H9 (cell line): Measurements from ENCODE around the gene SLC39A2. TPM values are rescaled to one million over a fixed set of nuclear protein-coding genes. Genes with fewer than 3 reads are reported as not detected.

Experiments
- DNase-seq: peaks from one replicate; pipeline ENCODE4 v3.0.0-alpha.2; 2017
- H2AFZ ChIP-seq: one replicate; pipeline ENCODE4 v1.6.1; 2013; ENCODE audit warnings: mild to moderate bottlenecking, low read length, control low read depth, moderate library complexity
- H2AK5ac ChIP-seq: 2 replicates; pipeline ENCODE4 v1.6.1; 2013; ENCODE audit warnings: low read length, control low read depth, mixed read lengths; ENCODE audit not compliant: insufficient read length
- H2BK120ac ChIP-seq: one replicate; pipeline ENCODE4 v1.6.1; 2013; ENCODE audit warnings: low read depth, mild to moderate bottlenecking, low read length, control low read depth, inconsistent platforms; ENCODE audit not compliant: poor library complexity, severe bottlenecking
- H2BK12ac ChIP-seq: 2 replicates; pipeline ENCODE4 v1.6.1; 2013; ENCODE audit warnings: low read length, control low read depth, mixed read lengths, low read depth; ENCODE audit not compliant: insufficient read length
- H2BK15ac ChIP-seq: 2 replicates; pipeline ENCODE4 v1.6.1; 2013; ENCODE audit warnings: low read depth, low read length, control low read depth
- H2BK20ac ChIP-seq: one replicate; pipeline ENCODE4 v1.6.1; 2013; ENCODE audit warnings: low read depth, mild to moderate bottlenecking, low read length, control low read depth, inconsistent platforms; ENCODE audit not compliant: poor library complexity, severe bottlenecking
- H2BK5ac ChIP-seq: 2 replicates; pipeline ENCODE4 v1.6.1; 2013; ENCODE audit warnings: low read length, control low read depth, mixed read lengths; ENCODE audit not compliant: insufficient read length
- H3K14ac ChIP-seq: 2 replicates; pipeline ENCODE4 v1.6.1; 2013; ENCODE audit warnings: low read length, control low read depth; ENCODE audit not compliant: insufficient read depth
- H3K18ac ChIP-seq: 2 replicates; pipeline ENCODE4 v1.6.1; 2013; ENCODE audit warnings: low read depth, mild to moderate bottlenecking, mixed read lengths, low read length, control low read depth; ENCODE audit not compliant: insufficient read length
- H3K23ac ChIP-seq: 2 replicates; pipeline ENCODE4 v1.6.1; 2013; ENCODE audit warnings: low read length, control low read depth, mixed read lengths, low read depth; ENCODE audit not compliant: insufficient read length
- H3K23me2 ChIP-seq: 2 replicates; pipeline ENCODE4 v1.6.1; 2013; ENCODE audit warnings: low read depth, mild to moderate bottlenecking, mixed read lengths, low read length, control low read depth; ENCODE audit not compliant: insufficient read length, poor library complexity, severe bottlenecking
- H3K27ac ChIP-seq: 2 replicates; pipeline ENCODE4 v1.5.1; 2013; ENCODE audit warnings: low read length, control low read depth, mixed read lengths, low read depth; ENCODE audit not compliant: insufficient read length
- H3K27me3 ChIP-seq: 2 replicates; pipeline ENCODE4 v1.6.1; 2013; ENCODE audit warnings: low read length, control low read depth, inconsistent platforms; ENCODE audit not compliant: insufficient read depth
- H3K4ac ChIP-seq: 2 replicates; pipeline ENCODE4 v1.6.1; 2013; ENCODE audit warnings: low read depth, mild to moderate bottlenecking, control low read depth, inconsistent platforms, low read length, moderate library complexity
- H3K4me1 ChIP-seq: 2 replicates; pipeline ENCODE4 v1.6.1; 2013; ENCODE audit warnings: low read length, control low read depth, inconsistent platforms; ENCODE audit not compliant: insufficient read depth
- H3K4me2 ChIP-seq: 2 replicates; pipeline ENCODE4 v1.6.1; 2013; ENCODE audit warnings: low read length, control low read depth, mixed read lengths; ENCODE audit not compliant: insufficient read length, insufficient read depth
- H3K56ac ChIP-seq: 2 replicates; pipeline ENCODE4 v1.6.1; 2013; ENCODE audit warnings: low read depth, mild to moderate bottlenecking, mixed read lengths, low read length, control low read depth; ENCODE audit not compliant: insufficient read length
- H3K79me1 ChIP-seq: 2 replicates; pipeline ENCODE4 v1.6.1; 2013; ENCODE audit warnings: low read depth, mild to moderate bottlenecking, moderate library complexity, low read length, control low read depth, inconsistent platforms; ENCODE audit not compliant: insufficient read depth, poor library complexity, severe bottlenecking
- H3K79me2 ChIP-seq: 2 replicates; pipeline ENCODE4 v1.6.1; 2013; ENCODE audit warnings: low read length, control low read depth, inconsistent platforms; ENCODE audit not compliant: insufficient read depth
- H3K9ac ChIP-seq: 2 replicates; pipeline ENCODE4 v1.6.1; 2013; ENCODE audit warnings: low read length, control low read depth, mixed read lengths; ENCODE audit not compliant: insufficient read length; ENCODE audit errors: extremely low read depth
- H3K9me3 ChIP-seq: one replicate; pipeline ENCODE4 v1.6.1; 2013; ENCODE audit warnings: low read depth, low read length, inconsistent platforms; ENCODE audit not compliant: control insufficient read depth
- H3T11ph ChIP-seq: one replicate; pipeline ENCODE4 v1.6.1; 2013; ENCODE audit warnings: mild to moderate bottlenecking, low read length, control low read depth, inconsistent platforms
- H4K20me1 ChIP-seq: one replicate; pipeline ENCODE4 v1.6.1; 2013; ENCODE audit not compliant: control insufficient read depth, insufficient read length, insufficient read depth
- H4K5ac ChIP-seq: 2 replicates; pipeline ENCODE4 v1.6.1; 2013; ENCODE audit warnings: low read depth, mild to moderate bottlenecking, mixed read lengths, low read length, control low read depth; ENCODE audit not compliant: insufficient read length
- H4K8ac ChIP-seq: replicated peaks from 2 replicates; pipeline ENCODE4 v1.6.1; 2013; ENCODE audit warnings: low read length, control low read depth, mixed read lengths, low read depth; ENCODE audit not compliant: insufficient read length
- H4K91ac ChIP-seq: 2 replicates; pipeline ENCODE4 v1.6.1; 2013; ENCODE audit warnings: low read depth, mild to moderate bottlenecking, moderate library complexity, mixed read lengths, low read length, control low read depth; ENCODE audit not compliant: insufficient read length
- H3K27ac Mint-ChIP-seq, 3 experiments: 2 replicates in 2 of 3; 3 replicates in 1 of 3; pipeline ENCODE4 v1.8.0; 2020 to 2021; ENCODE audit warnings: mixed read lengths in 3 of 3, mild to moderate bottlenecking in 1 of 3, moderate library complexity in 1 of 3
- H3K27me3 Mint-ChIP-seq: 2 replicates; pipeline ENCODE4 v1.8.0; 2021; ENCODE audit warnings: low read depth, mild to moderate bottlenecking, moderate library complexity, mixed read lengths
- H3K36me3 Mint-ChIP-seq, 3 experiments: 2 replicates in 2 of 3; 3 replicates in 1 of 3; pipeline ENCODE4 v1.8.0; 2020 to 2021; ENCODE audit warnings: low read depth in 3 of 3, mixed read lengths in 3 of 3; ENCODE audit not compliant: insufficient read depth in 1 of 3
- H3K4me1 Mint-ChIP-seq, 2 experiments: 2 replicates each; pipeline ENCODE4 v1.8.0; 2020; ENCODE audit warnings: mixed read lengths in 2 of 2
- H3K4me3 Mint-ChIP-seq, 2 experiments: 2 replicates in 1 of 2; 3 replicates in 1 of 2; pipeline ENCODE4 v1.8.0; 2020 to 2021; ENCODE audit warnings: mild to moderate bottlenecking in 2 of 2, mixed read lengths in 2 of 2, moderate library complexity in 1 of 2
- H3K9me3 Mint-ChIP-seq, 2 experiments: 2 replicates in 1 of 2; 3 replicates in 1 of 2; pipeline ENCODE4 v1.8.0; 2020; ENCODE audit warnings: mild to moderate bottlenecking in 2 of 2, mixed read lengths in 2 of 2, moderate library complexity in 1 of 2
- WGBS: extraction: QIAGEN DNeasy Blood & Tissue Kit; methylation state at CpG from one replicate; pipeline ENCODE4 v1.1.7; 2013; ENCODE audit warnings: missing lambda C conversion rate, low lambda C conversion rate, mixed read lengths; ENCODE audit not compliant: insufficient read length; ENCODE audit errors: extremely low coverage; 5-methylcytosine and 5-hydroxymethylcytosine counted together
- total RNA-seq: library from RNA; stranded (reverse); gene quantifications from 2 replicates; pipeline ENCODE4 v1.2.1, GENCODE V29; 2021
- TF ChIP-seq, protein P1 (sequence below): fragments of 200-600 bp; sonication (generic); conservative IDR thresholded peaks from 3 replicates; pipeline ENCODE4 v1.8.0; 2021; ENCODE audit warnings: antibody characterized with exemption, mild to moderate bottlenecking

Gene SLC39A2
- total RNA-seq, 1 experiment from 2014 or later = not detected

DNA sequence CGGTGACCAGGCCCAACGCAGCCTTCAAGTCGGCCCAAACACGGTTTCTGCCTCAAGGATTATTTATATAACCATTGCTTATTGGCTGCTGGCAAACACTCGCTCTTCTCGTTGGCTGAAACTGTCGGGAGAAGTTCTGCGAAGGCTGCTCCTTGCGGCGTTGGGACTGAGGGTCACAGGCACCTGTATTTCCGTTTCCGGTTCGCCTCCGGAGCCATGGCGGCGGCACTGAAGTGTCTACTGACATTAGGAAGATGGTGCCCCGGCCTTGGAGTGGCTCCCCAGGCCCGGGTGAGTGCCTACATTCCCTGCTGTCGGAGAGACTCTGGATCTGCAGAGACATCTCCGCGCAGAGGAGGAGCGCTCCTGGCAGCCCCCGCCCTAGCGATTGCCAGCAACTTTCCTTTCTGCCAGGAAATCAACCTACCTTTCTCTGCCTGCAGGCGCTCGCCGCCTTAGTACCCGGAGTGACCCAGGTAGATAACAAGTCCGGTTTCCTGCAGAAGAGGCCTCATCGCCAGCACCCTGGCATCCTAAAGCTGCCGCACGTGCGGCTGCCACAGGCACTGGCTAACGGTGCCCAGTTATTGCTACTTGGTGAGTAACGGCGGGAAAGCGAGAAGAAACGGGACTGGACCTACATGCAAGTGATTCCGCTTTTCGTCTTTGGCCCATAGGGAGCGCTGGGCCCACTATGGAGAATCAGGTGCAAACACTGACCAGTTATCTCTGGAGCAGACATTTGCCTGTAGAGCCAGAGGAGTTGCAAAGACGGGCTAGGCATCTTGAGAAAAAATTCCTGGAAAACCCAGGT is 9.1 kb upstream of the SLC39A2 start, which contains the start of gene METTL17:
METTL17 (plus strand) TSS at position 194 of the 814 bp plus-strand sequence; CDS start at position 217, 23 bp downstream.
- H3K9me3 Mint-ChIP-seq = no peaks in the 10 kb centered on the region
- H3K36me3 Mint-ChIP-seq = peaks cover 23 to 37% (median 36%) of the 10 kb centered on the region in 3 experiments; a peak in 6 of 7 replicates
- H2BK5ac ChIP-seq = no peak within 1 kb of the TSS

More for the DNA sequence above, 9.1 kb upstream of the SLC39A2 start, which contains the start of gene METTL17:
- H3K9me3 ChIP-seq = no peaks in the 10 kb centered on the region
- no peak within 1 kb of the TSS for H3K18ac ChIP-seq
- TF ChIP-seq, protein P1, sequence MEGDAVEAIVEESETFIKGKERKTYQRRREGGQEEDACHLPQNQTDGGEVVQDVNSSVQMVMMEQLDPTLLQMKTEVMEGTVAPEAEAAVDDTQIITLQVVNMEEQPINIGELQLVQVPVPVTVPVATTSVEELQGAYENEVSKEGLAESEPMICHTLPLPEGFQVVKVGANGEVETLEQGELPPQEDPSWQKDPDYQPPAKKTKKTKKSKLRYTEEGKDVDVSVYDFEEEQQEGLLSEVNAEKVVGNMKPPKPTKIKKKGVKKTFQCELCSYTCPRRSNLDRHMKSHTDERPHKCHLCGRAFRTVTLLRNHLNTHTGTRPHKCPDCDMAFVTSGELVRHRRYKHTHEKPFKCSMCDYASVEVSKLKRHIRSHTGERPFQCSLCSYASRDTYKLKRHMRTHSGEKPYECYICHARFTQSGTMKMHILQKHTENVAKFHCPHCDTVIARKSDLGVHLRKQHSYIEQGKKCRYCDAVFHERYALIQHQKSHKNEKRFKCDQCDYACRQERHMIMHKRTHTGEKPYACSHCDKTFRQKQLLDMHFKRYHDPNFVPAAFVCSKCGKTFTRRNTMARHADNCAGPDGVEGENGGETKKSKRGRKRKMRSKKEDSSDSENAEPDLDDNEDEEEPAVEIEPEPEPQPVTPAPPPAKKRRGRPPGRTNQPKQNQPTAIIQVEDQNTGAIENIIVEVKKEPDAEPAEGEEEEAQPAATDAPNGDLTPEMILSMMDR = peak; percentile 65
- H2BK15ac ChIP-seq = no peak within 1 kb of the TSS
- no peaks in the 10 kb centered on the region for H3K79me1 ChIP-seq
- H4K5ac ChIP-seq = no peak within 1 kb of the TSS
- no peak within 1 kb of the TSS for H2AK5ac ChIP-seq
- H4K20me1 ChIP-seq = no peaks in the 10 kb centered on the region
- H3K23ac ChIP-seq = no peak within 1 kb of the TSS
- H2AFZ ChIP-seq = no peak within 1 kb of the TSS
- no peak within 1 kb of the TSS for H2BK20ac ChIP-seq
- H3K27ac ChIP-seq = no peak within 1 kb of the TSS
- no peak within 1 kb of the TSS for H4K91ac ChIP-seq
- peak within 1 kb of the TSS; percentile 90 to 98 (median 92); a peak in 6 of 7 replicates for H3K27ac Mint-ChIP-seq
- H3K4me1 Mint-ChIP-seq = peaks cover 9 to 12% of the 10 kb centered on the region in 2 experiments
- H3T11ph ChIP-seq = no peak within 1 kb of the TSS
- H3K4ac ChIP-seq = no peak within 1 kb of the TSS
- H3K56ac ChIP-seq = no peak within 1 kb of the TSS
- DNase-seq = peak; percentile 96
- no peak within 1 kb of the TSS for H2BK12ac ChIP-seq
- no peak within 1 kb of the TSS for H3K14ac ChIP-seq
- no peaks in the 10 kb centered on the region for H3K27me3 ChIP-seq
- no peak within 1 kb of the TSS for H4K8ac ChIP-seq
- H3K23me2 ChIP-seq = no peaks in the 10 kb centered on the region
- H3K27me3 Mint-ChIP-seq = peaks cover 6% of the 10 kb centered on the region
- peaks cover 3% of the 10 kb centered on the region for H3K4me1 ChIP-seq
- H3K79me2 ChIP-seq = no peaks in the 10 kb centered on the region; the same call in 1 of the 2 replicates
- WGBS = no CpG with 5 or more reads among the region's 42 CpGs
- H3K4me2 ChIP-seq = peak within 1 kb of the TSS; percentile 70
- peak within 1 kb of the TSS; percentile 94 to 95 for H3K4me3 Mint-ChIP-seq
- H2BK120ac ChIP-seq = no peak within 1 kb of the TSS
- peak within 1 kb of the TSS; percentile 53 for H3K9ac ChIP-seq
